Peyer's patch (tissue), 4 donors: ENCODE measurements around the gene CASZ1. TPM values are rescaled to one million over a fixed set of nuclear protein-coding genes. Genes with fewer than 3 reads are reported as not detected.

Experiments
- DNase-seq, 3 donors: peaks; one replicate each; pipeline ENCODE4 v3.0.0-alpha.2; 2017 to 2019
- H3K27ac ChIP-seq, 4 donors: fragments of 200-600 bp; sonication (generic); one replicate each; pipeline ENCODE4 v1.5.1; 2016 to 2019
- H3K27me3 ChIP-seq, 2 donors: fragments of 200-600 bp; sonication (generic); one replicate each; pipeline ENCODE4 v1.5.1; 2019
- H3K36me3 ChIP-seq, 3 donors: fragments of 200-600 bp; sonication (generic); one replicate each; pipeline ENCODE4 v1.5.1; 2016 to 2019
- H3K4me1 ChIP-seq, 4 donors: fragments of 200-600 bp; sonication (generic); one replicate each; pipeline ENCODE4 v1.5.1; 2016 to 2019
- H3K4me3 ChIP-seq, 4 donors: fragments of 200-600 bp; sonication (generic); 1 replicate in 3 of 4; 2 replicates in 1 of 4; pipeline ENCODE4 v1.5.1; 2016 to 2019; ENCODE audit warnings: mild to moderate bottlenecking in 1 of 4
- H3K9me3 ChIP-seq, 4 donors: fragments of 200-600 bp; sonication (generic); one replicate each; pipeline ENCODE4 v1.5.1; 2016 to 2019; ENCODE audit warnings: mild to moderate bottlenecking in 1 of 4
- POLR2A ChIP-seq, 2 donors: fragments of 450-650 bp; IDR thresholded peaks; one replicate each; pipeline ENCODE4 v1.5.1; 2017; ENCODE audit warnings: antibody characterized with exemption in 2 of 2, mild to moderate bottlenecking in 2 of 2, moderate library complexity in 2 of 2
- total RNA-seq, 4 donors: library from RNA; depleted of rRNA; stranded (reverse); fragments of >200 nt; gene quantifications; one replicate each; pipeline ENCODE4 v1.1.0, GENCODE V29; 2016
- TF ChIP-seq, protein P1 (sequence below), 6 experiments: fragments of 450-650 bp in 4 of 6; fragments of 200-600 bp in 2 of 6; sonication (generic) in 1 of 6; IDR thresholded peaks; one replicate each; pipeline ENCODE4 v1.5.1; 2017 to 2019; ENCODE audit warnings: antibody characterized with exemption in 6 of 6, mild to moderate bottlenecking in 3 of 6, moderate library complexity in 1 of 6

CASZ1 gene
- total RNA-seq, 4 donors from 2014 or later, result 87.5 to 165 (median 137) TPM

DNA sequence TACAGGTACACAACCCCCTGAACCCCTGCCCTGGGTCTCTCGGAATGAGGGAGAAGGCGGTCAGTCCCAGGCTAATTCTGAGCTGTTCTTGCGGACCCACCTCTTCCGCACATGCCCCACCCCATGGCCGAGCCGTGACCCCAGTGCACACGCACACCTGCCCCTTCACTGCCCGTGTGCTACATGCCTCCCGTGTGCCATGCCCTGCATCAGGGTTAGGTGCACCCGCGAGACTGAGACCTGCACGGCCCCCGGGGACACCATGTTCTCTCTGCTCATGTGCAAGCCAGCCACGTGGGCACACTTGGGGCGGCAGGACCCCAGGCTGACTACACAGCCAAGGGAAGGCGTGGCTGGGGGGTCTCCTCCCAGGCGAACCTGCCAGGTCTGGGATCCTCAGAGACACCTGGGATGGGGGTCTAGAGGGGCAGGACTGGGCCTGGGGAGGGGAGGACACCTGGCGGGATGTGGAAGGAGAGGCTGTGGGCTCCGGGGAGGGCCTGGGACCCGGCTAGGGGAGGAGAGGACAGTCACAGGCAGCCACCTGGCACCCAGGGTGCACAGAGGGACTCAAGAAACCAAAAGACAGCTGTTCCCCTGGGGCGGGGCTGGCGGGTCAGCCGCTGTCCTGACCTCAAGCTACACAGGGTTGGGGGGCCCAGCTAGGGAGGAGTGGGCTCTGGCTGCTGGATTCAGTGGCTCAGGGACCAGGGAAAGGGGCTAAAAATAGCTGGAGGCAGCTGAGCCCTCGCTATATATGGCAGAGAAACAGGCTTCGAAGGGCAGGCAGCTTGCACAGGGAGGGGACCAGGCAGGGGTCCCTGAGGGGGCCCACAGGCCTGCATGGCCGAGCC lies 133.4 kb downstream of the CASZ1 start:
- DNase-seq, result no peak
- Histone ChIP-seq H3K4me1 (peaks cover 0 to 30% (median 0%) of the 10 kb centered on the region in 4 donors), H3K9me3 (no peaks in the 10 kb centered on the region), H3K4me3 (no peak overlapping the region), H3K27ac (peak overlapping the region in 1 of 4 donors; percentile 73), H3K27me3 (no peaks in the 10 kb centered on the region), H3K36me3 (peaks cover 0 to 60% (median 0%) of the 10 kb centered on the region in 3 donors)
- TF ChIP-seq, protein P1, sequence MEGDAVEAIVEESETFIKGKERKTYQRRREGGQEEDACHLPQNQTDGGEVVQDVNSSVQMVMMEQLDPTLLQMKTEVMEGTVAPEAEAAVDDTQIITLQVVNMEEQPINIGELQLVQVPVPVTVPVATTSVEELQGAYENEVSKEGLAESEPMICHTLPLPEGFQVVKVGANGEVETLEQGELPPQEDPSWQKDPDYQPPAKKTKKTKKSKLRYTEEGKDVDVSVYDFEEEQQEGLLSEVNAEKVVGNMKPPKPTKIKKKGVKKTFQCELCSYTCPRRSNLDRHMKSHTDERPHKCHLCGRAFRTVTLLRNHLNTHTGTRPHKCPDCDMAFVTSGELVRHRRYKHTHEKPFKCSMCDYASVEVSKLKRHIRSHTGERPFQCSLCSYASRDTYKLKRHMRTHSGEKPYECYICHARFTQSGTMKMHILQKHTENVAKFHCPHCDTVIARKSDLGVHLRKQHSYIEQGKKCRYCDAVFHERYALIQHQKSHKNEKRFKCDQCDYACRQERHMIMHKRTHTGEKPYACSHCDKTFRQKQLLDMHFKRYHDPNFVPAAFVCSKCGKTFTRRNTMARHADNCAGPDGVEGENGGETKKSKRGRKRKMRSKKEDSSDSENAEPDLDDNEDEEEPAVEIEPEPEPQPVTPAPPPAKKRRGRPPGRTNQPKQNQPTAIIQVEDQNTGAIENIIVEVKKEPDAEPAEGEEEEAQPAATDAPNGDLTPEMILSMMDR (IDR thresholded peaks at IDR 0.05), result no peak
- TF ChIP-seq POLR2A (IDR thresholded peaks at IDR 0.05), result no peak

DNA sequence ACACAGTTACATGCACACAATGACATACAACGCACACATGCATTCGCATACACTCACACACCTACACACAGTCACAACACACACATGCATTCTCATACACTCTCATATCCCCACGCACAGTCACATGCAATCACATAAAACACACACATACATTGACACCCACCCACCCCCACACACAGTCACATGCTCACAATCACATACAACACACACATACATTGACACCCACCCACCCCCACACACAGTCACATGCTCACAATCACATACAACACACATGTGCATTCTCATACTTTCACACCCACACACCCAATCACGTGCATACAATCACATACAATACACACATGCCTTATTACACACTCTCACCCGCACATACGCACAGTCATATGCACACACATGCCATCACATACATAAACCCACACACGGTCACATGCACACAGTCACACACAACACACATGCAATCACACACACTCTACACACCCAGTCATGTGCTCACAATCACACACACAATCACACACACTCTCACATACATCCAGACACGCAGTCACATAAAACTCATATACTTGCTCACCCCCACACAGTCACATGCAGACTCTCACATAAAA lies 134.3 kb downstream of the CASZ1 start:
- peaks cover 0 to 21% (median 0%) of the 10 kb centered on the region in 4 donors for H3K4me1 ChIP-seq
- TF ChIP-seq, protein P1 (IDR thresholded peaks at IDR 0.05), result no peak
- TF ChIP-seq POLR2A (IDR thresholded peaks at IDR 0.05), result no peak
- H3K27me3 ChIP-seq, result no peaks in the 10 kb centered on the region
- H3K9me3 ChIP-seq, result no peaks in the 10 kb centered on the region
- H3K27ac ChIP-seq, result no peak overlapping the region
- H3K36me3 ChIP-seq, result peaks cover 0 to 63% (median 0%) of the 10 kb centered on the region in 3 donors
- H3K4me3 ChIP-seq, result no peak overlapping the region
- DNase-seq, result no peak

DNA sequence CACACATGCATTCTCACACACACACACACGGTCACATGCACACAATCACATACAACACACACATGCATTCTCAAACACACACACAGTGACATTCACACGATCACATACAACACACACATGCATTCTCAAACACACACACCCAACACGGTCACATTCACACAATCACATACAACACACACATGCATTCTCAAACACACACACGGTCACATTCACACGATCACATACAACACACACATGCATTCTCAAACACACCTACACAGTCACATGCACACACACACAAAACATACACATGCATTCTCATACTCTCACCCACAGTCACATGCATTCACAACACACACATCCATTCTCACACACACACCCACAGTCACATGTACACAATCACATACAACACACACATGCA lies 135.0 kb downstream of the CASZ1 start:
- Histone ChIP-seq H3K27ac (no peak overlapping the region), H3K27me3 (no peaks in the 10 kb centered on the region), H3K9me3 (no peaks in the 10 kb centered on the region), H3K4me3 (no peak overlapping the region), H3K36me3 (peaks cover 0 to 65% (median 0%) of the 10 kb centered on the region in 3 donors), H3K4me1 (peaks cover 0 to 14% (median 0%) of the 10 kb centered on the region in 4 donors)
- no peak for DNase-seq
- TF ChIP-seq, protein P1 (IDR thresholded peaks at IDR 0.05), result no peak
- no peak for TF ChIP-seq POLR2A (IDR thresholded peaks at IDR 0.05)

DNA sequence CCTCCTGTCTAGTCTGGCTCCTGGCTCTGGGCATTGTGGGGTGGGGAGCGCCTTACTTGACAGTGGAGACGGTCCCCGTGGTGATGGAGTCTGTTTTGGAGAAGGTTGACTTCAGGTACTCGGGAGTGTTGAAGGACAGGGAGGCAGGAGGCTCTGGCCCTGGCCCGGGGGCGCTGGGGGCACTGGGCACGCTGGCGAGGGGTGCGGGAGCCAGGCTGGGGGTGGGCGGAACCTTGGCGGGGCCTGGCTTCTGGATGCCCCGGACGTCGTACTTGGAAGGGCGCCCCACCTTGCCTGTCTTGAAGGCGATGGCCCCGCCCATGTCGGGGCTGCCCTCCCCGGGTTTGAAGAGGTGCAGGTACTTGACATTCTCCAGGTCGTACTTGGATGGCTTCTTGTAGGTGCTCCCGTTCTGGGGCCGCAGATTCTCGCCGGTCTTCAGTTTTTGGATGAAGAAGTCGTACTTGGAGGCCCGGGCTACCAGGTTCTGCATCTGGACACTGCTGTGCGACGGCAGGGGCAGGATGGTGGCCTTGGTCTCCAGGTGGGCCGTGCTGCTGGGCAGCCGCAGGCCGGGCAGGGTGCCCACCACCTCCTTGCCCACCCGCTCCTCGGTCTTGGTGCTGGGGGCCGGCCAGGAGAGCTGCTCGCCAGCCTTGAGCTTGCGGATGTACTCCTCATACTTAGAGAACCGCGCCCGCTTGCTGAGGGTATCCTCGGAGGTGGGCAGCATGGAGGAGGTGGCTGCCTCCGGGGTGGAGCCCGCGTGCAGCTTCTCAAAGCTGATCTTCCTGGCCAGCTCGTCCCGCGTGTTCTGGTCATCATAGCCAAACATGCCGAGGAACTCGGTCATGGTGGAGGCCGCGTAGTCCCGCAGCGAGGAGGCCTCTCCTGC lies 136.6 kb downstream of the CASZ1 start:
- Histone ChIP-seq H3K4me1 (peaks cover 0 to 13% (median 0%) of the 10 kb centered on the region in 4 donors), H3K27me3 (no peaks in the 10 kb centered on the region), H3K4me3 (no peak overlapping the region), H3K36me3 (peaks cover 0 to 73% (median 0%) of the 10 kb centered on the region in 3 donors), H3K27ac (no peak overlapping the region), H3K9me3 (no peaks in the 10 kb centered on the region)
- TF ChIP-seq POLR2A (IDR thresholded peaks at IDR 0.05), result no peak
- TF ChIP-seq, protein P1 (IDR thresholded peaks at IDR 0.05), result no peak
- no peak for DNase-seq

DNA sequence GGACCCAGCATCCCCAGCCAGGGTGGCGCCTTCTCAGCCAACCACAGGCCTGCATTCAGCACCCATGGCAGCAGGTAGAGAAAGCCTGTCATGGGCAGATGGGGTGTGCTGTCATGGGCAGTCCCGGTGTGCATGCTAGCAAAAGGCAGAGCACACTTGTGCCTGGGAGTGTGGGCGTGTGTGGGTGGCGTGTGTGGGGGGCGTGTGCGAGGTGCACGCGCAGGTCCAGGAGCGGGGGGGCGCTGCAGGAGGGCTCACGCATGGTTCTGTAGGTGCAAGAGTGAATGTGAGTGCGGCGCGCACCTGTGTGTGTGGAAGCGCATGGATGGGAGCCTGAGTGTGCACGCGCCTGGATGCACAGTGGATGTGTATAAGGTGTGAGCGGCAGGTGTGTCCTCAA lies 137.2 kb downstream of the CASZ1 start:
- DNase-seq, result no peak
- Histone ChIP-seq H3K27me3 (no peaks in the 10 kb centered on the region), H3K9me3 (no peaks in the 10 kb centered on the region), H3K27ac (no peak overlapping the region), H3K4me1 (peaks cover 0 to 11% (median 0%) of the 10 kb centered on the region in 4 donors), H3K36me3 (peaks cover 0 to 69% (median 0%) of the 10 kb centered on the region in 3 donors), H3K4me3 (no peak overlapping the region)
- TF ChIP-seq, protein P1 (IDR thresholded peaks at IDR 0.05), result no peak
- no peak for TF ChIP-seq POLR2A (IDR thresholded peaks at IDR 0.05)
